HG03175 (cell line): ENCODE measurements around the gene DNAJB1.

Experiments used
- ATAC-seq: cut with Tn5 transposase; IDR thresholded peaks from one replicate; pipeline ENCODE4 v1.9.1; 2021; ENCODE audit warnings: mild to moderate bottlenecking, moderate library complexity; ENCODE audit not compliant: unreplicated experiment

Gene DNAJB1

GRCh38 chr19:14497228-14497921, 20.8 kb downstream of the DNAJB1 start:
- ATAC-seq, result no peak

DNA sequence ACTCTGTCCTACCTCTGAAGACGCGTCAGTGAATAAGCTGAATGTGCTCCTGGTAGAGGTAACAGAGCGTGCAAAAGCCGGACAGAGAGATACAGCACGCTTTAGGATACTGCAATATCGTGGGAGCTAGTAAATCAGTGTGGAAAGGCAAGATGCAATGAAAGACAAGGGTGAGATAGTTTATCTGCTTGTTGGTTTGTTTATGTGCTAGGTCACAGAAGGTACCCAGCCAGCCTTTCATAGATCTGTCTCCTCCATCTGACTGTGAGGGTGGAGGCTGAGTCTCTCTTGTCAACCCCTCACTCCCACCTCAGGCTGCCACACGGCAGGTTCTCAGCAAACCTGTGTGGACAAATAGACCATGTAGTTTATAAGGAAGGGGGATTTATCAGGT, 21.4 kb downstream of the DNAJB1 start:
- no peak for ATAC-seq

GRCh38 chr19:14496029-14496833, 22.0 kb downstream of the DNAJB1 start, which contains the start of gene GIPC1:
Gene GIPC1, minus strand, starts transcription at chr19:14496127. Its CDS starts 13,151 bp downstream, at chr19:14482976.
- peak; percentile 79 for ATAC-seq

- ATAC-seq, result no peak
Measured at GRCh38 chr19:14495672-14496028, 22.5 kb downstream of the DNAJB1 start.

DNA sequence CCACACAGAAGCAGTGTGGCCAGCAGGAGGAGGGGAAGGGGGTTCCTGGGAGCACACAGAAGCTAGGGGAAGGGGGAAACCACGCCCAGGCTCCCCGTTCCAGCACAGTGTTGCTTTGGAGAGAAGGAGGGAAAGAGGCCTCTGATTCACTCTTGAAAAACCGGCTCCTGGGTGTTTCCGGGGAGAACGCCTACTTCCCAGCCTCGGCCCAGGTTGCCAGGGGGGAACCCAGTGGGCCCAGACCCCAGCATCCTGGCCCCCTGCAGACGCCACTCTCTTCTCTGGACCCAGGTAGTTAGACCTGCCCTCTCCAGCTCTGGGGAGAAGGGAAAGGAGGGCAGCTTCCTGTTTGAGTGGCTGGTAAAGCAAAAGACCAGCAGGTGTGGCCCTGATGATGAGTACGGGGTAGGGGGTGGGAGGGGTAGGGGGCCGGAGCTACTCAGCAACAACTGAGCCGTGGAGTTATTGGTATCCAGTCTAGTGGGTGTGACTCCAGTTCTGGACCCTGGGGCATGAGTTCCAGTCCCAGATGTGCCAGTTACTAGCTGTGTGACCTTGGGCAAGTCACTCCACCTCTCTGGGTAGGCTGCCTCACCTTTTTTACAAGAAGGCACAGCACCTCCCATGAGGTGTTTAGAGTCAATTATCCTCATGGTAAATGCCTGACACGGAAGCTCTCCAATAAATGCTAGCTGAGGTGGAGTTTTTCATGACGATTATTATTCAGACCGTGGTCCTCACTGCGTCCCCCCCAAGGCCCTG, 23.1 kb downstream of the DNAJB1 start:
- no peak for ATAC-seq

DNA sequence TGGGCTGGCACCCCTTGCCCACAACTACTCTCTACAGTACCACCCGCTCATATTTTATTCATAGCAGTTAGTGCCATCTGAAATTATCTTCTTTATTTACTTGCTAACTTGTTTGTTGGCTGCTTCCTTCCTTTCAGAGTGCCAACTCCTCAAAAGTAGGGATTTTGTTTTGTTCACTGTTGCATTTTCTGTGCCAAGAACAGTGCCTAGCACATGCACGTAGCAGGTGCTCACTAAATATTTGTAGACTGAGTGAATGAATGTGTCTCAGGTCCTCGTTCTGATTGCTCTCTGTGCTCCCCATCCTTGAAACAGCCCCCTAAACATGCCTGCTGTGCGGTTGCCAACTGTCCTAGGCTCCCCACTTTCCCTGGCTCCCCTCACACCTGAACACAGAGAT, 23.8 kb downstream of the DNAJB1 start:
- ATAC-seq, result no peak

DNA sequence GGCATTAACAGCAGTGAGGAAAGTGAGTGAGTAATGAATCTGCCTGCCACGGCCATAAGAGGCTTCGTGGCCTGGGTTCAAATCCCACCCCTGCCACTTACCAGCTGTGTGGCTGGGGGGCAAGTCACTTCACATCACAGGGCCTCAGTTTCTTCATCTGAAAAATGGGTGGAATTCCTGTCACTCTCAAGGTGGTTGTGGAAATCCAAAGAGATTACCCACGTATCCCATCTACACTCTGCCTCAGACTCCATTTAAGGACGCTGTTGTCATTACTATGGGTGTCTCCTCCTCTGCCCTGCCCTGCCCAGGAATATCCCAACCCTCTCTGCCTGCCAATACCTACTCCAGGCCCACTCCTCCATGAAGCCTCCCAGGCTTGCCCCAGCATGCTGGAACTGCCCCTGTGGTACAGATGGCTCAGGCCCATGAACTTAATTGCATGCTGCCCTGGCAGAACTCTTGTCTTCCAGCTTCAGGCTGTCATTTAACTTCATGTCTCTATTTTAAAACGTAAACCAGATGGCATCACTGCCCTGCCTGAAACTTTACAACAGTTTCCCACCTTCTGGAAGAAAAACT, 25.4 kb downstream of the DNAJB1 start:
- ATAC-seq, result no peak

GRCh38 chr19:14487370-14488125, 30.6 kb downstream of the DNAJB1 start:
- no peak for ATAC-seq

- ATAC-seq, result no peak
Measured at GRCh38 chr19:14482172-14482941, 35.8 kb downstream of the DNAJB1 start.

DNA sequence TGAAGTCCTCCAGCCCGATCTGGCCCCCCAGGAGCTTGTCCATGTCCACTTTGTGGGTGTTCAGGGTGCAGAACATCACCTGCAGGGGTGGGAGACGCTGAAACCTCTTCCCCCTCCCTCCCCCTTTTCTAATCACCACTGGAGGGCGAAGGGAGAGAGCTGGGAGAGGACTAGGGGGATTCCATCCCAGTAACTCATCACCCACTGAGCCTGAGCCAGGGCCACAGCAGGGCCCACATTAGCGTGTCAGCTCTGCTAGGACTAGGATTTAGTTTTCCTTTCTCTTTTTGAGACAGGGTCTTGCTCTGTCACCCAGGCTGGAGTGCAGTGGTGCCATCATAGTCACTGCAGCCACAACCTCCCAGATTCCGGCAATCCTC, 37.5 kb downstream of the DNAJB1 start:
- no peak for ATAC-seq

GRCh38 chr19:14479975-14480699, 38.1 kb downstream of the DNAJB1 start:
- no peak for ATAC-seq

DNA sequence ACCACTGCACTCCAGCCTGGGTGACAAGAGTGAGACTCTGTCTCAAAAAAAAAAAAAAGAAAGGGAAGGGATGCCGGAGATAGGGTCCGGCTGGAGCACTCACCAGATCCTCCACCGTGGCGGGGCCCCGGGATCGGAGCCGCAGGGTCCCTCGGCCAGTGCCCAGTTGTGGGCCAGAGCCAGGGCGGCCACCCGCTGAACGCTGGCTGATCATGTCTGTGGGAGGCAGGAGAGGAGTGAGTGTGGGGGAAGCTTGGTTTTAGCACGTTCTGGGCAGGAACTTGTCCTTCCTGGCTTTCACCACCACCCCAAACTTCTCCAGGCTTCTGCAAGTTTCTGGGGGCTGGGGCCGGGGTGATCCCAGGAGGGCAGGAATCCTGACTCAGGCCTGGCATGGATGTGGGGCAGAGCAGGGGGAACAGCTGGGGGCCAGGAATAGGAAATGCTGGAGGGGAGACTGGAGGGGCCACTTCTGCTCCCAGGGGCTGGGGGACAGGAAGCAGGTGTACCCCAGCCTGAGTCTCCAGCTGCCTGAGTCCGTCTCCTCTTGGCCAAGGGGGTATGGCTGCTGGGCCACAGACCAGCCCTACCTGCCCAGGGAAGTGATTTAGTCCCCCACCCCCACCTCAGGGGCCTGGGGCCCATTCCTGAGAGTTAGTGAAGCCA, 38.8 kb downstream of the DNAJB1 start:
- ATAC-seq, result no peak

- no peak for ATAC-seq
Measured at GRCh38 chr19:14478113-14478545, 40.1 kb downstream of the DNAJB1 start.

DNA sequence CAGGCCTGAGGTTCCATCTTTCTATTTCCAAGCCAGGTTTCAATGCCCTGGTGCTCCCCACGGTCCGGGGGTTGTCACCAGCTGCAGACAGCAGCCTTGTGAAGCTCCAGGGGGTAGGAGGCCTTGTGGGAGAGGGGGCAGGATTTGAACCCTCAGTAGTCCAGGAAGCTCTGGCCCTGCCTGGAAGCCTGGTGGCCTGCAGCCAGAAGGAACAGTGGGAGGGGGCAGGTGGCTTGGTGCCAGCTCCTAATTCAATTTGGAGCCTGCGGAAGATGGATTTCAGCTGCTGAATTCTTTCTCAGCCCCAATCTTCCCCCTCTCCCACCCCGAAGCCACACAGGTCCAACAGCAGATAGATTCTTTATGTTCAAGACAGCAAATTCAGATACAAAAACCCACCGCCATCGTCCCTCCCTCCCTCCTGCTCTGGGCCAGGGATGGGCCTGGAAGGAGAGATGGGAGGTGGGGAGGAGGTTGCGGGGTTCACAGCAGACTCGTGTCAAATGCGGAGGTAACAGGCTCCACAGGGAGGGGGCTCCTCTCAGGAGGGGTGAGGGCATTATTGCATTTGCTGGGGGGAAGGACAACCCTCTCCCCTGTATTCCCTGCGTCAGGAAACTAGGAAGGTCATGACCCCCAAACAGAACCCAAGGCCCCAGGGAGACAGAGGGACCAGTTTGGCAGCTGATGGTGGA, 40.6 kb downstream of the DNAJB1 start:
- no peak for ATAC-seq

DNA sequence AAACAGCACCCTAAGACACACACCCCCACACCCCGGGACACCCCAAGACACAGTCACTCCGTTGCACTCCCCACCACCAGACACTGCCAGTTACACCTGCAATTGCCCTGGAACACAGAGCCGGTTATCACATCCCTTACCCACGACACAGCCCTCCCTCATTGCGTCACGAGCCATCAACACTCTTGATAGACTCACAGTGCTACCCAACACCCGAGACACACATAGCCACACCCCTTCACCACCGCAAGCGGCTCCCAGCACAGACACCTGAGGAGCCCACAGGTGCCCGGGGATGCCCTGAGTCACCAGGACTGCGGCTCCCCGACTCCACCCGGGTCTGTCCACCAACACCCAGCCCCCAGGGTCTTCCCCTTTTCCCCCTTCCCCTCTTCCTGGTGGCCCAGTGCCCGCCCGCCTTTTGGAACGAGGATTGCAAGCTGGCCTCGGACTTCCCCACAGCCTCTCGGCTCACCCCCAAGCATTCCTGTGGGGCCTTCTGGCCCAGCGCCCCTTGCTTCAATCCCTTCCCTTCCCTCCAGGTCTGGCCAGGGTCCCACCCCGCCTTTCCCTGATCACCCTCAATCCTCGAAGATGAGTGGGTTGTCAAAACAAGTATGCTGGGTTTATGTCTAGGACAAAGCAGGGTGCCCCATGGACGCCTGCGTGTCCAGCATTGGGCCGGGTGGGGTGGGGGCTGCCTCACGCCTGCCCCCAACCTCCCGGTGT, 41.4 kb downstream of the DNAJB1 start:
- ATAC-seq, result no peak

DNA sequence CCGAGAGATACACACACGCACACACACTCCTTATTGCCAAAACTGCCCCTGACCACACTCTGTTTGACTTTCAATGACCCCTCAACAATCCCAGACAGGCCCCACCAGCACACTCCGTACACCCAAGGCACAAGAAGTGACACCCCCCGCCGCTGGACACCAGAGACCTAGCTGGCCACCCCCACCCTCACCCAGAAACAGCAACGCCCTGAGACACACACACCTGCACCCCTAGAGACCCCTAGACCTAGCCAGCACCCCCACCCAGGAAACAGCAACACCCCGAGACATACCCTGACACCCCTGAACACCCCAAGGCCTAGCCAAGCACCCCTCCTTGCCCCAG, 41.9 kb downstream of the DNAJB1 start:
- ATAC-seq, result no peak

GRCh38 chr19:14475251-14476073, 42.7 kb downstream of the DNAJB1 start, which contains the start of gene PTGER1:
Gene PTGER1, minus strand, starts transcription at chr19:14475354. Its CDS starts 1,034 bp downstream, at chr19:14474320.
- ATAC-seq, result no peak
